ENCODE data around the gene ARMCX4. TPM values are rescaled to one million over a fixed set of nuclear protein-coding genes. Genes with fewer than 3 reads are reported as not detected.

The ARMCX4 gene
- total and polyA plus RNA-seq, 2 of the 8 experiments (the other 6 are each of a cell fraction or from before 2014, with no cell fraction given) = 3.7 to 14.5 TPM

- H3K4ac ChIP-seq (replicated peaks; ENCODE audit: insufficient read length, low read depth, low read length) = no peak overlapping the region
- H3K9me3 ChIP-seq (ENCODE audit: insufficient read depth in 2 of 2, low read depth in 1 of 2, low read length in 1 of 2) = no peaks in the 10 kb centered on the region
- H2BK120ac ChIP-seq (replicated peaks; ENCODE audit: low read depth, low read length) = no peak overlapping the region
- H3K4me2 ChIP-seq (ENCODE audit: insufficient read depth in 1 of 2, low read depth in 2 of 2, low read length in 2 of 2) = no peak overlapping the region
- no peaks in the 10 kb centered on the region for H3K79me1 ChIP-seq (ENCODE audit: low read depth, low read length)
- H3K56ac ChIP-seq (replicated peaks; ENCODE audit: insufficient read length, low read depth, low read length) = no peak overlapping the region
- ChIA-PET POLR2A (ENCODE audit: partially characterized antibody) (no interaction called here), CTCF (ENCODE audit: partially characterized antibody) (interaction anchor here (0.7 to 1.5 kb wide), 3 partner anchors 10 to 25 kb away, joined by 3 read pairs; no protein-coding TSS in a partner anchor)
- no peak overlapping the region for H3K18ac ChIP-seq (ENCODE audit: extremely low read depth, low read length)
- no peak overlapping the region for H2BK15ac ChIP-seq (ENCODE audit: low read length)
- H3K4me3 ChIP-seq (ENCODE audit: extremely low read depth in 1 of 4, insufficient read depth in 2 of 4, low read depth in 3 of 4, low read length in 4 of 4) = no peak overlapping the region
- FAIRE-seq = no peak
- DNase-seq (ENCODE audit: low read depth in 1 of 2, low spot score in 2 of 2) = no peak
- no peaks in the 10 kb centered on the region for H3K4me1 ChIP-seq (replicated peaks in 1 of 4; ENCODE audit: control insufficient read depth in 3 of 4, insufficient read depth in 4 of 4, low read length in 3 of 4)
- no peak overlapping the region for H2AFZ ChIP-seq (ENCODE audit: low read length)
- H4K8ac ChIP-seq (ENCODE audit: extremely low read depth, insufficient read depth, low read length) = no peak overlapping the region
- no peak overlapping the region for H4K91ac ChIP-seq (replicated peaks; ENCODE audit: insufficient read length, low read length)
- H4K20me1 ChIP-seq (replicated peaks in 1 of 2; ENCODE audit: control insufficient read depth in 1 of 2, insufficient read depth in 2 of 2, low read length in 2 of 2) = no peaks in the 10 kb centered on the region
- H2BK20ac ChIP-seq (ENCODE audit: low read length) = no peak overlapping the region
- no peaks in the 10 kb centered on the region for H3K27me3 ChIP-seq (replicated peaks in 1 of 4; ENCODE audit: control insufficient read depth in 3 of 4, extremely low read depth in 1 of 4, insufficient read depth in 3 of 4, low read length in 3 of 4)
- no peak overlapping the region for H3K9ac ChIP-seq (replicated peaks in 1 of 4; ENCODE audit: extremely low read depth in 1 of 4, low read depth in 3 of 4, low read length in 3 of 4)
- H2BK12ac ChIP-seq (ENCODE audit: low read depth, low read length) = no peak overlapping the region
- no peaks in the 10 kb centered on the region for H3K23me2 ChIP-seq (ENCODE audit: low read depth, low read length)
- no peak overlapping the region for H2AK5ac ChIP-seq (ENCODE audit: low read depth, low read length)
- H2BK5ac ChIP-seq (ENCODE audit: low read depth, low read length) = no peak overlapping the region
- no peaks in the 10 kb centered on the region for H3K36me3 ChIP-seq (ENCODE audit: control insufficient read depth in 2 of 4, insufficient read depth in 4 of 4, low read length in 3 of 4)
- no peaks in the 10 kb centered on the region for H3K79me2 ChIP-seq (ENCODE audit: control insufficient read depth in 1 of 2, insufficient read depth in 2 of 2, low read length in 2 of 2)
- WGBS, 2 experiments (ENCODE audit: extremely low coverage in 1 of 2, insufficient coverage in 1 of 2, insufficient read length in 1 of 2, insufficient replicate concordance in 2 of 2, low coverage in 1 of 2, low lambda C conversion rate in 2 of 2, missing lambda C conversion rate in 1 of 2) = 63% methylated on average over 2 of the region's 2 CpGs; no CpG with 5 or more reads in 1 of the 2 experiments
- H3K27ac ChIP-seq (ENCODE audit: low read depth, low read length) = no peak overlapping the region
- H4K5ac ChIP-seq (ENCODE audit: insufficient read length, low read depth, low read length) = no peak overlapping the region
- no peak overlapping the region for H3K14ac ChIP-seq (ENCODE audit: insufficient read length)
- no peak overlapping the region for H3K23ac ChIP-seq (ENCODE audit: insufficient read length)
- TF ChIP-seq GTF2F1 (IDR thresholded peaks at IDR 0.05; ENCODE audit: borderline replicate concordance, low read depth, low read length) = no peak
- no peak for TF ChIP-seq GABPA (IDR thresholded peaks at IDR 0.05; ENCODE audit: borderline replicate concordance, insufficient read depth, low read length)
Observed at GRCh38 chrX:101450085-101450484, 35.2 kb upstream of the ARMCX4 start.

Data from H1 (cell line).